ENCODE measurements around the gene SERPINI2.
"Not testable (repeated sequence)": the region's sequence is repeated elsewhere in the genome, so short reads cannot be mapped to it uniquely, and the experiment has no call there.

- TF ChIP-seq SUZ12 (IDR thresholded peaks at IDR 0.05; ENCODE audit: extremely low read depth, insufficient read depth, insufficient read length); YY1 (IDR thresholded peaks at IDR 0.05; ENCODE audit: insufficient read depth, insufficient read length); ZNF274 (IDR thresholded peaks at IDR 0.05; ENCODE audit: low read depth, low read length): not testable (repeated sequence)
Measured at GRCh38 chr3:167422396-167422795, 51.4 kb downstream of the SERPINI2 start.

Measured in NT2/D1 (cell line).